Left ventricle myocardium inferior (tissue), 1 donor: ENCODE results near the gene HOXD12. TPM values are rescaled to one million over a fixed set of nuclear protein-coding genes. Genes with fewer than 3 reads are reported as not detected.

Experiments used
- DNase-seq: peaks from one replicate; pipeline ENCODE4 v3.0.0-alpha.2; 2020
- H3K27ac ChIP-seq: fragments of 200-600 bp; replicated peaks from 2 replicates; pipeline ENCODE4 v1.8.0; 2021
- H3K27me3 ChIP-seq: fragments of 200-600 bp; 2 replicates; pipeline ENCODE4 v1.8.0; 2021; ENCODE audit warnings: low read depth
- H3K36me3 ChIP-seq: fragments of 200-600 bp; 2 replicates; pipeline ENCODE4 v1.8.0; 2021
- H3K4me1 ChIP-seq: fragments of 200-600 bp; 2 replicates; pipeline ENCODE4 v1.8.0; 2021
- H3K4me3 ChIP-seq: fragments of 200-600 bp; 2 replicates; pipeline ENCODE4 v1.8.0; 2021; ENCODE audit warnings: mild to moderate bottlenecking, moderate library complexity
- H3K9me3 ChIP-seq: fragments of 200-600 bp; replicated peaks from 2 replicates; pipeline ENCODE4 v1.8.0; 2021
- CTCF ChIP-seq: fragments of 200-600 bp; IDR thresholded peaks from 2 replicates; pipeline ENCODE4 v1.8.0; 2021; ENCODE audit warnings: antibody characterized with exemption, mild to moderate bottlenecking, borderline replicate concordance
- intact Hi-C: fragments of 100-400 bp; cut with micrococcal nuclease; formaldehyde crosslinking; loops from one replicate; pipeline ENCODE4 v1.11.0; 2022
- total RNA-seq: library from RNA; stranded (reverse); fragmentation: NEBNext Ultra II Directional; extraction: Animal tissue kit (Norgen Biotek cat#: 25700); gene quantifications from one replicate; pipeline ENCODE4 v1.2.1, GENCODE V29; 2021
- donor health status: DM: no; HTN: yes; CAD: no; lungs with severe emphysema.

Gene HOXD12
- total RNA-seq, 1 donor from 2014 or later, result not detected

GRCh38 chr2:176082824-176083751 lies 16.5 kb upstream of the HOXD12 start:
- no peak for TF ChIP-seq CTCF
- Histone ChIP-seq H3K27me3 (peaks cover 100% of the 10 kb centered on the region), H3K9me3 (peaks cover 6% of the 10 kb centered on the region), H3K27ac (no peak overlapping the region), H3K4me1 (peaks cover 58% of the 10 kb centered on the region), H3K4me3 (no peak overlapping the region), H3K36me3 (no peaks in the 10 kb centered on the region)
- intact Hi-C loops, result no loop called here
- no peak for DNase-seq

- no peak for DNase-seq
- peaks cover 63% of the 10 kb centered on the region for H3K4me1 ChIP-seq
- no peak for TF ChIP-seq CTCF
- H3K27ac ChIP-seq, result no peak within 1 kb of the TSS
- H3K4me3 ChIP-seq, result no peak within 1 kb of the TSS
- H3K36me3 ChIP-seq, result no peaks in the 10 kb centered on the region
- intact Hi-C loops, result no loop called here
- peaks cover 100% of the 10 kb centered on the region for H3K27me3 ChIP-seq
- H3K9me3 ChIP-seq, result peaks cover 6% of the 10 kb centered on the region
Observed at GRCh38 chr2:176083796-176084261, 15.8 kb upstream of the HOXD12 start, which contains the start of gene EVX2. EVX2 (minus strand) TSS chr2:176083962; CDS start chr2:176083776, 186 bp downstream.

- Histone ChIP-seq H3K4me3 (no peak overlapping the region), H3K9me3 (peaks cover 6% of the 10 kb centered on the region), H3K4me1 (peaks cover 55% of the 10 kb centered on the region), H3K36me3 (no peaks in the 10 kb centered on the region), H3K27me3 (peaks cover 100% of the 10 kb centered on the region), H3K27ac (no peak overlapping the region)
- intact Hi-C loops, result loop anchor here (5.0 kb wide), 1 partner anchor 397 kb away; no protein-coding TSS in a partner anchor
- no peak for TF ChIP-seq CTCF
- DNase-seq, result no peak
Observed at GRCh38 chr2:176084611-176085119, 14.9 kb upstream of the HOXD12 start.

GRCh38 chr2:176085120-176085788 lies 14.3 kb upstream of the HOXD12 start:
- peaks cover 6% of the 10 kb centered on the region for H3K9me3 ChIP-seq
- H3K36me3 ChIP-seq, result no peaks in the 10 kb centered on the region
- H3K27me3 ChIP-seq, result peaks cover 100% of the 10 kb centered on the region
- no peak for TF ChIP-seq CTCF
- H3K4me1 ChIP-seq, result peaks cover 51% of the 10 kb centered on the region
- H3K27ac ChIP-seq, result no peak overlapping the region
- no peak for DNase-seq
- no peak overlapping the region for H3K4me3 ChIP-seq
- intact Hi-C loops, result loop anchor here (5.0 kb wide), 1 partner anchor 398 kb away; no protein-coding TSS in a partner anchor

- Histone ChIP-seq H3K4me1 (peaks cover 45% of the 10 kb centered on the region), H3K9me3 (peaks cover 6% of the 10 kb centered on the region), H3K4me3 (peak overlapping the region; percentile 31), H3K27me3 (peaks cover 100% of the 10 kb centered on the region), H3K36me3 (no peaks in the 10 kb centered on the region), H3K27ac (no peak overlapping the region)
- intact Hi-C loops, result loop anchor here (5.0 kb wide), 1 partner anchor 399 kb away; no protein-coding TSS in a partner anchor
- DNase-seq, result no peak
- TF ChIP-seq CTCF, result peak; percentile 60
Observed at GRCh38 chr2:176085861-176086771, 13.5 kb upstream of the HOXD12 start.
